H9 (cell line): Measurements from ENCODE around the gene PAK6. TPM values are rescaled to one million over a fixed set of nuclear protein-coding genes. Genes with fewer than 3 reads are reported as not detected.

Experiments
- DNase-seq: peaks from one replicate; pipeline ENCODE4 v3.0.0-alpha.2; 2017
- H2AFZ ChIP-seq: one replicate; pipeline ENCODE4 v1.6.1; 2013; ENCODE audit warnings: mild to moderate bottlenecking, low read length, control low read depth, moderate library complexity
- H2AK5ac ChIP-seq: 2 replicates; pipeline ENCODE4 v1.6.1; 2013; ENCODE audit warnings: low read length, control low read depth, mixed read lengths; ENCODE audit not compliant: insufficient read length
- H2BK120ac ChIP-seq: one replicate; pipeline ENCODE4 v1.6.1; 2013; ENCODE audit warnings: low read depth, mild to moderate bottlenecking, low read length, control low read depth, inconsistent platforms; ENCODE audit not compliant: poor library complexity, severe bottlenecking
- H2BK12ac ChIP-seq: 2 replicates; pipeline ENCODE4 v1.6.1; 2013; ENCODE audit warnings: low read length, control low read depth, mixed read lengths, low read depth; ENCODE audit not compliant: insufficient read length
- H2BK15ac ChIP-seq: 2 replicates; pipeline ENCODE4 v1.6.1; 2013; ENCODE audit warnings: low read depth, low read length, control low read depth
- H2BK20ac ChIP-seq: one replicate; pipeline ENCODE4 v1.6.1; 2013; ENCODE audit warnings: low read depth, mild to moderate bottlenecking, low read length, control low read depth, inconsistent platforms; ENCODE audit not compliant: poor library complexity, severe bottlenecking
- H2BK5ac ChIP-seq: 2 replicates; pipeline ENCODE4 v1.6.1; 2013; ENCODE audit warnings: low read length, control low read depth, mixed read lengths; ENCODE audit not compliant: insufficient read length
- H3K14ac ChIP-seq: 2 replicates; pipeline ENCODE4 v1.6.1; 2013; ENCODE audit warnings: low read length, control low read depth; ENCODE audit not compliant: insufficient read depth
- H3K18ac ChIP-seq: 2 replicates; pipeline ENCODE4 v1.6.1; 2013; ENCODE audit warnings: low read depth, mild to moderate bottlenecking, mixed read lengths, low read length, control low read depth; ENCODE audit not compliant: insufficient read length
- H3K23ac ChIP-seq: 2 replicates; pipeline ENCODE4 v1.6.1; 2013; ENCODE audit warnings: low read length, control low read depth, mixed read lengths, low read depth; ENCODE audit not compliant: insufficient read length
- H3K23me2 ChIP-seq: 2 replicates; pipeline ENCODE4 v1.6.1; 2013; ENCODE audit warnings: low read depth, mild to moderate bottlenecking, mixed read lengths, low read length, control low read depth; ENCODE audit not compliant: insufficient read length, poor library complexity, severe bottlenecking
- H3K27ac ChIP-seq: 2 replicates; pipeline ENCODE4 v1.5.1; 2013; ENCODE audit warnings: low read length, control low read depth, mixed read lengths, low read depth; ENCODE audit not compliant: insufficient read length
- H3K27me3 ChIP-seq: 2 replicates; pipeline ENCODE4 v1.6.1; 2013; ENCODE audit warnings: low read length, control low read depth, inconsistent platforms; ENCODE audit not compliant: insufficient read depth
- H3K4ac ChIP-seq: 2 replicates; pipeline ENCODE4 v1.6.1; 2013; ENCODE audit warnings: low read depth, mild to moderate bottlenecking, control low read depth, inconsistent platforms, low read length, moderate library complexity
- H3K4me1 ChIP-seq: 2 replicates; pipeline ENCODE4 v1.6.1; 2013; ENCODE audit warnings: low read length, control low read depth, inconsistent platforms; ENCODE audit not compliant: insufficient read depth
- H3K4me2 ChIP-seq: 2 replicates; pipeline ENCODE4 v1.6.1; 2013; ENCODE audit warnings: low read length, control low read depth, mixed read lengths; ENCODE audit not compliant: insufficient read length, insufficient read depth
- H3K56ac ChIP-seq: 2 replicates; pipeline ENCODE4 v1.6.1; 2013; ENCODE audit warnings: low read depth, mild to moderate bottlenecking, mixed read lengths, low read length, control low read depth; ENCODE audit not compliant: insufficient read length
- H3K79me1 ChIP-seq: 2 replicates; pipeline ENCODE4 v1.6.1; 2013; ENCODE audit warnings: low read depth, mild to moderate bottlenecking, moderate library complexity, low read length, control low read depth, inconsistent platforms; ENCODE audit not compliant: insufficient read depth, poor library complexity, severe bottlenecking
- H3K79me2 ChIP-seq: 2 replicates; pipeline ENCODE4 v1.6.1; 2013; ENCODE audit warnings: low read length, control low read depth, inconsistent platforms; ENCODE audit not compliant: insufficient read depth
- H3K9ac ChIP-seq: 2 replicates; pipeline ENCODE4 v1.6.1; 2013; ENCODE audit warnings: low read length, control low read depth, mixed read lengths; ENCODE audit not compliant: insufficient read length; ENCODE audit errors: extremely low read depth
- H3K9me3 ChIP-seq: one replicate; pipeline ENCODE4 v1.6.1; 2013; ENCODE audit warnings: low read depth, low read length, inconsistent platforms; ENCODE audit not compliant: control insufficient read depth
- H3T11ph ChIP-seq: one replicate; pipeline ENCODE4 v1.6.1; 2013; ENCODE audit warnings: mild to moderate bottlenecking, low read length, control low read depth, inconsistent platforms
- H4K20me1 ChIP-seq: one replicate; pipeline ENCODE4 v1.6.1; 2013; ENCODE audit not compliant: control insufficient read depth, insufficient read length, insufficient read depth
- H4K5ac ChIP-seq: 2 replicates; pipeline ENCODE4 v1.6.1; 2013; ENCODE audit warnings: low read depth, mild to moderate bottlenecking, mixed read lengths, low read length, control low read depth; ENCODE audit not compliant: insufficient read length
- H4K8ac ChIP-seq: replicated peaks from 2 replicates; pipeline ENCODE4 v1.6.1; 2013; ENCODE audit warnings: low read length, control low read depth, mixed read lengths, low read depth; ENCODE audit not compliant: insufficient read length
- H4K91ac ChIP-seq: 2 replicates; pipeline ENCODE4 v1.6.1; 2013; ENCODE audit warnings: low read depth, mild to moderate bottlenecking, moderate library complexity, mixed read lengths, low read length, control low read depth; ENCODE audit not compliant: insufficient read length
- H3K27ac Mint-ChIP-seq, 3 experiments: 2 replicates in 2 of 3; 3 replicates in 1 of 3; pipeline ENCODE4 v1.8.0; 2020 to 2021; ENCODE audit warnings: mixed read lengths in 3 of 3, mild to moderate bottlenecking in 1 of 3, moderate library complexity in 1 of 3
- H3K27me3 Mint-ChIP-seq: 2 replicates; pipeline ENCODE4 v1.8.0; 2021; ENCODE audit warnings: low read depth, mild to moderate bottlenecking, moderate library complexity, mixed read lengths
- H3K36me3 Mint-ChIP-seq, 3 experiments: 2 replicates in 2 of 3; 3 replicates in 1 of 3; pipeline ENCODE4 v1.8.0; 2020 to 2021; ENCODE audit warnings: low read depth in 3 of 3, mixed read lengths in 3 of 3; ENCODE audit not compliant: insufficient read depth in 1 of 3
- H3K4me1 Mint-ChIP-seq, 2 experiments: 2 replicates each; pipeline ENCODE4 v1.8.0; 2020; ENCODE audit warnings: mixed read lengths in 2 of 2
- H3K4me3 Mint-ChIP-seq, 2 experiments: 2 replicates in 1 of 2; 3 replicates in 1 of 2; pipeline ENCODE4 v1.8.0; 2020 to 2021; ENCODE audit warnings: mild to moderate bottlenecking in 2 of 2, mixed read lengths in 2 of 2, moderate library complexity in 1 of 2
- H3K9me3 Mint-ChIP-seq, 2 experiments: 2 replicates in 1 of 2; 3 replicates in 1 of 2; pipeline ENCODE4 v1.8.0; 2020; ENCODE audit warnings: mild to moderate bottlenecking in 2 of 2, mixed read lengths in 2 of 2, moderate library complexity in 1 of 2
- CTCF ChIP-seq: fragments of 200-600 bp; sonication (generic); conservative IDR thresholded peaks from 3 replicates; pipeline ENCODE4 v1.8.0; 2021; ENCODE audit warnings: antibody characterized with exemption, mild to moderate bottlenecking
- WGBS: extraction: QIAGEN DNeasy Blood & Tissue Kit; methylation state at CpG from one replicate; pipeline ENCODE4 v1.1.7; 2013; ENCODE audit warnings: missing lambda C conversion rate, low lambda C conversion rate, mixed read lengths; ENCODE audit not compliant: insufficient read length; ENCODE audit errors: extremely low coverage; 5-methylcytosine and 5-hydroxymethylcytosine counted together
- total RNA-seq: library from RNA; stranded (reverse); gene quantifications from 2 replicates; pipeline ENCODE4 v1.2.1, GENCODE V29; 2021

PAK6 gene
- total RNA-seq, 1 experiment from 2014 or later = 7.4 TPM

DNA sequence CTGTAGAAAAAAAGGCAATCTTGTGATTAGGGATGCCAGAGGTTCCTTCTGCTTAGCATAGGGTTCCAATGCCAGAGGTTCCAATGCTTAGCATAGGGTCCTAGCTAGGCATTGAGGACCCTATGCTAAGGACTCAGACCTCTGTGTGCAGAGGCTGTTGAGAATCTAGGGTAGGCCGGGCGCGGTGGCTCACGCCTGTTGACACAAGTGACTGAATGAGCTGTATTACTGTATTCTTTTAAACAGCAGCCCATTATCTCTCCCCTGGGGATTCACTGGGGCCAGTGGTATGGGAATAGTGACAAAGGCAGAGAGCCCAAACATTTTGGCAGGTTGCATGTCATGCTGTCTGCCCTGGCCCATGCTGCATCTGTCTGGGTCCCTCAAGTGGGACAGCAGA, 16.2 kb downstream of the PAK6 start:
- Histone ChIP-seq H2BK120ac (no peak overlapping the region), H3K14ac (no peak overlapping the region), H3K4ac (no peak overlapping the region), H3K23me2 (peaks cover 9% of the 10 kb centered on the region), H3K18ac (no peak overlapping the region), H4K8ac (no peak overlapping the region), H3T11ph (no peak overlapping the region), H2BK12ac (no peak overlapping the region), H4K20me1 (no peaks in the 10 kb centered on the region), H2BK20ac (no peak overlapping the region), H2AFZ (no peak overlapping the region), H3K4me2 (no peak overlapping the region), H3K79me1 (no peaks in the 10 kb centered on the region), H3K9me3 (no peaks in the 10 kb centered on the region), H3K4me1 (peaks cover 4% of the 10 kb centered on the region; the same call in 1 of the 2 replicates), H3K56ac (no peak overlapping the region), H3K23ac (no peak overlapping the region), H2AK5ac (no peak overlapping the region), H3K79me2 (no peaks in the 10 kb centered on the region), H4K5ac (no peak overlapping the region), H2BK5ac (no peak overlapping the region), H3K27me3 (peaks cover 16% of the 10 kb centered on the region; the same call in 1 of the 2 replicates), H2BK15ac (no peak overlapping the region), H4K91ac (no peak overlapping the region), H3K9ac (no peak overlapping the region), H3K27ac (no peak overlapping the region)
- Mint-ChIP-seq H3K4me3 (no peak overlapping the region), H3K36me3 (peaks cover 0 to 3% (median 2%) of the 10 kb centered on the region in 3 experiments; a peak in 2 of 7 replicates), H3K4me1 (peaks cover 25 to 27% of the 10 kb centered on the region in 2 experiments), H3K9me3 (no peaks in the 10 kb centered on the region; a peak in 1 of 5 replicates), H3K27ac (no peak overlapping the region), H3K27me3 (peaks cover 41% of the 10 kb centered on the region)
- WGBS = no CpG with 5 or more reads among the region's 4 CpGs
- no peak for TF ChIP-seq CTCF
- DNase-seq = no peak
